HG03175 (cell line): Measurements from ENCODE around the gene UGCG.
A peak's percentile ranks its signal among the peaks of the same experiment; 100 is the strongest.
"Not testable (repeated sequence)": the region's sequence is repeated elsewhere in the genome, so short reads cannot be mapped to it uniquely, and the experiment has no call there.

Experiments
- ATAC-seq: cut with Tn5 transposase; IDR thresholded peaks from one replicate; pipeline ENCODE4 v1.9.1; 2021; ENCODE audit warnings: mild to moderate bottlenecking, moderate library complexity; ENCODE audit not compliant: unreplicated experiment

UGCG gene

GRCh38 chr9:111890334-111890733, 6.3 kb upstream of the UGCG start:
- ATAC-seq, result no peak

DNA sequence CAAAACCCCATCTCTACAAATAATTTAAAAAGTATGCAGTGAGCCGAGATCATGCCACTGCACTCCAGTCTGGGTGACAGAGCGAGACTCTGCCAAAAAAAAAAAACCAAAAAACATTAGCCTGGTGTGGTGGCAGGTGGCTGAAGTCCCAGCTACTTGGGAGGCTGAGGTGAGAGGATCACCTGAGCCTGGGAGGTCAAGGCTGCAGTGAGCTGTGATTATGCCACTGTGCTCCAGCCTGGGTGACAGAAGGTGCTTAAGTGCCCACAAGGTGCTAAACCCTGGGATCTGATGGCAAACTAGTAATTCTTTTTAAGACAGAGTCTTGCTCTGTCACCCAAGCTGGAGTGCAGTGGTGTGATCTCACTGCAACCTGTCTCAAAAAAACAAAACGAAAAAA, 5.7 kb upstream of the UGCG start:
- ATAC-seq, result not testable (repeated sequence)

GRCh38 chr9:111891910-111892499, 4.6 kb upstream of the UGCG start:
- peak; percentile 22 for ATAC-seq

- peak; percentile 32 for ATAC-seq
Measured at GRCh38 chr9:111896942-111897600, 457 bp downstream of the UGCG start.

GRCh38 chr9:111897601-111898137, 1.1 kb downstream of the UGCG start:
- ATAC-seq, result peak; percentile 42

DNA sequence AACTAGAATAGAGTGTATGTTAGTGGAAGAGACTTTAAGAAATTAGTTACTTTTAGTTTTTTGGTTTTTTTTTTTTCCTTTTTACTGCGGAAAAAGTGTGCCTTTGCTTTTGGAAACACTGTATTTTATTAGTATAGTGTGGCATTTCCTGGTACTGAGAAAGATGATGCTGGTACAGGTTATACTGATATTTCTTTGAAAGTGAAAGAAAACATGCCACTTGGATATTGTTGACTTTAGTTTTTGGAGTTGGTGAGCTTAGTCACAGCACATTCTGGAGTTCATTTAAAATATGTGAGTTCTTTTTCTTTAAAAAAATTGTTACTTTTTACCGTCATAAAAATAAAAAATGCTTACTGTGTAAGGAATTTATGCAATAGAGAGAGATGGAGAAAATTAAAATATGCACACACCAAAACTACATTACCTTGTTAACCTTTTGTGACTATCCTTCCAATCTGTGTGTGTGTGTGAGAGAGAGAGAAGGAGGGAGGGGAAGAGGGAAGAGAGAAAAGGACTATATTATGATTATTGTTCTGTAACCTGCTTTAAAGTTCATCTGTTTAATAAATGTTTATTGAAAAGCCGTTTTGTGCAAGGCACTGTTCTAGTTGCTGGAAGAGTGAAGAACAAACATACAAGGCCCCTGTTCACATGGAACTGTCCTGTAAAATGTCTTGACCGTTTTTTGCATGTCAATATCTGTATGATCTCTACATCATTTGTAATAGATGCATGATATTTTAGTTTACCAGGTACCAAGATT, 1.9 kb downstream of the UGCG start:
- ATAC-seq, result no peak

DNA sequence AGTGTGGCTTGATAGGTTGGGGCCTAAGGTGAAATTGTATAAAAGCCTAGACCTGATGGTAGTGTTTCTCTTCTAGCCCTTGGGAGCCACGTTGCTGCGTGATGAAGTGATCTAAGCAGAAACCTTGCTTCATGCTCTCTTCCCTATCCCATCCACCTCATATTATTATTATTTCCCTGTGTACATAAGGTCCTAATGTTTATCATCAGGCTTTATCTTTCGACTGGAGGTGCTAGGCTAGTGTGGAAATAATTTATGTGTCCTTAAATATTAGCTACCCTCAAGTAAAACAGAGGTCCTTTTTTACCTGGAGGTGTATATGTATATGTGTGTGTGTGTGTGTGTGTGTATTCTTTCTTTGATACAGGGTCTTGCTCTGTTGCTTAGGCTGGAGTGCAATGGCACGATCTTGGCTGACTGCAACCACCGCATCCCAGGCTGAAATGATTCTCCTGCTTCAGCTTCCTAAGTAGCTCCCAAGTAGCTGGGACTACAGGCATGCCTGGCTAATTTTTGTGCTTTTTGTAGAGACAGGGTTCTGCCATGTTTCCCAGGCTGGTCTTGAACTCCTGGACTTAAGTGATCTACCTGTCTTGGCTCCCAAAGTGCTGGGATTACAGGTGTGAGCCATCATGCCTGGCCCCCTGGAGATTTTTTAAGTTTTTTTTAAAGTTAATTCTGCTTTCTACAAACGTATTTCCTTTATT, 3.7 kb downstream of the UGCG start:
- no peak for ATAC-seq

DNA sequence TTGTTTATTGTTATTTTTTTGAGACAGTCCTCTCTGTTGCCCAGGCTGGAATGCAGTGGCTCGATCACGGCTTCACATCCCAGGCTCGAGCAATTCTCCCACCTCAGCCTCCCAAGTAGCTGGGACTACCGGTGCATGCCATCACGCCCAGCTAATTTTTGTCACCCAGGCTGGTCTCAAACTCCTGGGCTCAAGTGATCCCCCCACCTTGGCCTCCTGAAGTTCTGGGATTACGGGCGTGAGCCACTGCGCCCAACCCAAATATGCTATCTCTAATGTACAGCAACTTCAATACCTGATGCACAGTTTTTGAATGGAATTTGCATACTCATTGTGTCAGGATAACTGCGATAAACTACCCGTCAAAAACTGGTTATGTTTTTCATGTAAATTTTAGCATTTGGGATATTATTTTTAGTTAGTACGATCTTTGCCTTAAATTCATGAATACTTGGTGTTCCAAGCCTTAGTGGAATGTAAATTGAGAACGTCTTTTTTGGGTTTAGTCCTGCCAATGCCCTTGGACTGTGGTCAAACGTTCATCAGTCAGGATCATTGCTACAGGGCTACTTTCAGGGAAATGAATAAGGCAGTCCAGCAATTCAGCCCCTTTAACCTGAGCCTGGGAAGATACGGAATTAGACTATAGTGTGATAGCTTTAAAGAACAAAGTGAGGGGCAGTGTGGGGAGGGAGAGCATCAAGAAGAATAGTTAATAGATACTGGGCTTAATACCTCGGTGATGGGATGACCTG, 4.4 kb downstream of the UGCG start:
- no peak for ATAC-seq

GRCh38 chr9:111902391-111903139, 6.0 kb downstream of the UGCG start:
- no peak for ATAC-seq

DNA sequence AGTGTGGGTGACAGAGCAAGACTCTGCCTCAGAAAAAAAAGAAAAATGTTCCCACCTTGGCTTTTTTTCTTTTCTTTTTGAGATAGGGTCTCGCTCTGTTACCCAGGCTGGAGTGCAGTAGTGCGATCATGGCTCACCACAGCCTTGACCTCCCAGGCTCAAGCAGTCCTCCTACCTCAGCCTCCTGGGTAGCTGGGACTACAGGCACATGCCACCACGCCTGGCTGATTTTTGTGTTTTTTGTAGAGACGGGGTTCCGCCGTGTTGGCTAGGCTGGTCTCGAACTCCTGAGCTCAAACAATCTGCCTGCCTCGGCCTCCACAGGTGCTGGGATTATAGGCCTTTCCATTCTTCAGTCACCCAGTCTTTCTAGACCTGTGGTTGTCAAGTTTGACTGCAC, 6.9 kb downstream of the UGCG start:
- ATAC-seq, result not testable (repeated sequence)

- no peak for ATAC-seq
Measured at GRCh38 chr9:111904026-111904425, 7.4 kb downstream of the UGCG start.

DNA sequence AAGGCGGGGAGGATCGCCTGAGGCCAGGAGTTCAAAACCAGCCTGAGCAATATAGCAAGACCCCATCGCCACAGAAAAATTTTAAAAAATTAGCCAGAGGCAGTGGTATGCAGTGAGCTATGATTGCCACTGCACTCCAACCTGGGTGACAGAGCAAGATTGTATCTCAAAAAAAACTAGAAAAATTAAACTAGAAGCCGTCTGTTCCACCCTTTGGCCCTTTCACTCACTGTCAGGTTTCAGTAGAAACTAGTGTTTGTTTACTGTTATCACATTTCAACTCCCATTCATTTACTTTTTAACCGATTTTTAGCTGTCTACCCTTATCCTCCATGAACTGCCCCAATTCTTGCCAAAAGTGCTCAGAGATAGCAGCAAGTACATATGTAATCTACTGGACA, 8.3 kb downstream of the UGCG start:
- no peak for ATAC-seq

GRCh38 chr9:111907147-111907546, 10.5 kb downstream of the UGCG start:
- ATAC-seq, result no peak

- ATAC-seq, result peak; percentile 44
Measured at GRCh38 chr9:111909444-111909843, 12.8 kb downstream of the UGCG start.

- no peak for ATAC-seq
Measured at GRCh38 chr9:111910428-111910827, 13.8 kb downstream of the UGCG start.

GRCh38 chr9:111913159-111913558, 16.5 kb downstream of the UGCG start:
- no peak for ATAC-seq

- ATAC-seq, result no peak
Measured at GRCh38 chr9:111914749-111915424, 18.3 kb downstream of the UGCG start.

GRCh38 chr9:111915425-111915758, 18.8 kb downstream of the UGCG start:
- no peak for ATAC-seq

GRCh38 chr9:111916234-111916645, 19.6 kb downstream of the UGCG start:
- peak; percentile 69 for ATAC-seq
